GM19025 (cell line): ENCODE results near the gene TRMO.
"Not testable (repeated sequence)": the region's sequence is repeated elsewhere in the genome, so short reads cannot be mapped to it uniquely, and the experiment has no call there.

Experiments
- ATAC-seq: cut with Tn5 transposase; IDR thresholded peaks from one replicate; pipeline ENCODE4 v1.9.1; 2021; ENCODE audit warnings: mild to moderate bottlenecking, low read depth, moderate library complexity; ENCODE audit not compliant: unreplicated experiment

TRMO gene, protein sequence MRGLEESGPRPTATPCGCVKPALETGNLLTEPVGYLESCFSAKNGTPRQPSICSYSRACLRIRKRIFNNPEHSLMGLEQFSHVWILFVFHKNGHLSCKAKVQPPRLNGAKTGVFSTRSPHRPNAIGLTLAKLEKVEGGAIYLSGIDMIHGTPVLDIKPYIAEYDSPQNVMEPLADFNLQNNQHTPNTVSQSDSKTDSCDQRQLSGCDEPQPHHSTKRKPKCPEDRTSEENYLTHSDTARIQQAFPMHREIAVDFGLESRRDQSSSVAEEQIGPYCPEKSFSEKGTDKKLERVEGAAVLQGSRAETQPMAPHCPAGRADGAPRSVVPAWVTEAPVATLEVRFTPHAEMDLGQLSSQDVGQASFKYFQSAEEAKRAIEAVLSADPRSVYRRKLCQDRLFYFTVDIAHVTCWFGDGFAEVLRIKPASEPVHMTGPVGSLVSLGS

DNA sequence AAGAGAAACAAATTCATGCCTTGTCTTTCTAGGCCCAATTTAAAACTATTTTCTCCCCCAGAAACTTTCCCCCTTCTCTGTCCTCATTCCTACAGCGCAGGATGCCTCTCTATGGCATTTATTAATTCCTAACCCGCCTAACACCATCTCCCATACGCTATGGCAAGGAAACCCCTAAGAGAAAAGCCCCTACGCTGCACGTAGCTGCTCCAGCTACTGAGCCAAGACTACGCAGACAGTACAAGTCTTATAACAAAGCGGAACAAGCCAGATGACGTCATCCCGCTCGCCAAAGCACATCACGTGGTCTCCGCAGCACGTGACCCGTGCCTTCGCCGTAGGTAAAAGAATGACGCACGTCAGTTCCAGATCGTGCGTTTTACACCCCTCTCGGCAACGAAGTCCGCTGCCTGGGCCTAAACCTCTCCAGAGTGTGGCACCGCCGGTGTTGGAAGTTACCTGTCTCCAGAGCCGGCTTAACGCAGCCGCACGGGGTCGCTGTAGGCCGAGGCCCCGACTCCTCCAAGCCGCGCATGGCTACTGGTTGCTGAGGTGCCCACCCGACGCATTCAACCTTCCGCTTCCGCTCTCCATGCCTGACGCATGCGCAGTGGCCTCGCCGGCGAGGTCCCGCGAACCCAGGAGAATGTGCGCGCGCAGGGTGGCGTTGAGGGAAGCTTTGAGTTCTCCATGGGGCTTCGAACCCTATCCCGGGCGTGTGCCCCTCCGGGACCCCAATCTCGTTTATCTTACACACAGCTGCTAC is at the start of gene TRMO:
TSS of gene TRMO (minus strand) at position 542 of the 766 bp plus-strand sequence. CDS start at position 535, 7 bp downstream.
- ATAC-seq: peak; percentile 79

DNA sequence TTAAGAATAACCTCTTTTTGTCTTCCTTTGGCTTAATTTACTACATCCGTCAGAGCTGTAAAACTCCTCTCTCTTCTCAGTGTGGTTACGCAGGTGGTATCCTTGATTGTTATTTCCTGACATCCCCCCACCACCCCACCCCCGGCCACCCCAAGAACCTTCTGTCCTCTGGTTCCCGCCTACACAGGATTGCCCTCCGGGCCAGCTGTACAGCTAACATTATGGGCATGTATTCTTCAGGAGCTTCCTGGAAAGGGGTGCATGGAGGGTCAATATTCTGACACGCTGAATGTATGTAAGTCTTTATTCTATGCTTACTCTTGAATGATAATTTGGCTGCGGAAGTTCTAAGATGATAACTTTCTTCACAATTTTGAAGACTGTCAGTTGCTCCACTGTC is 47.9 kb upstream of the TRMO start:
- no peak for ATAC-seq

DNA sequence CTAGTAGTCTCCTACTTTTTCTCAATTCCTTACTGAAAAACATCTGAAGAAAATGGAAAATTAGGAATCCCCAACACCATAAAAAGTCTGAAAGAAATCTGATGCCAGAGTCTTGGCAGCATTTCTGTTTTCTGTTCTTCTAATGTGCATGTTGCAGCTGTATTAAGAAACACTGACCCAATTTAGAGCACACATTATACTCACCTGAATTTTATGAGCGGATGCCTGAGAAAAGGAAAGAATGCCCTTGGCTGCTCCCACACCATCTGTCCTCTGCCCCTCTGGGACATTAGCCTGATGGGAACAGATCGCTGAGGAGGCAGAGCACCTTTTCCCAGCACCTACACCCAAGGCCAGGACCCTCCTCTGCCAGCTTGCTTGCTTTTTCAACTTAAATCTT is 46.7 kb upstream of the TRMO start:
- no peak for ATAC-seq

DNA sequence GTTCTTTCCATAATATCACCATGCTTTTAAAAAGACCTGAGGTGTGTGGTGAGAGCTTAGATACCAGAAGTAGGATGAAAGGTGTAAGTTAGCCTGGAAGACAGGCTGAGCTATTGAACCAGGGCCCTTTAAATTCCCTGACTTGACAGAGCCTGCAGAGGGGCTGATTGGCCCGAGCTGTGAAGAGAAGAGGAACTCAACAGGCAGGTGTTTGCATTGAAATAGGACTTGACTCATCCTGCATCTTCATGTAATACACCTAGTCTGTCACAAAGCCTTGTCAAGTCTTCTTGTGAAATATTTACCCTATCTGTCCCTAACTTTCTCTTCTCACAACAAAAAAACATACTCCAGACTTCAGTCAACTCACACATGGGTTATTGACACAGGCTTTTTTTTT is 44.2 kb upstream of the TRMO start:
- ATAC-seq: no peak

DNA sequence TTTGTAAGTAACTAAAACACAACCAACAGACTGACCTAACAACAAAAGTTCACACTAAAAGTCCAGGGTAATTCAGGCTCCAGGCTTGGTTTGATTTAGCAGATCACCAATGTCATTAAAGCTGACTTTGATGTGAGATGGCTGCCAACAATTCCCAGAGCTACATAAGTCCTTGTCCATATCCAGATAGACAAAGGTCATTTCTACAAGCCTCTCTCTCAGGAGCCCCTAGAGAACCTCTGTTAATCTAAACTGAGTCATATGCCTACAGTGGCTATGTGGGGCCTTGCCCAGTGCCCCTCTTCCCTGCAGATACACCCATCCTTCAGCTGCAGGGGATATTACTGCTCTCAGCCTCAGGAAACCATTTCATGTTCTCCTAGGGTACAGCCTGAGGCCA is 42.6 kb upstream of the TRMO start:
- no peak for ATAC-seq

DNA sequence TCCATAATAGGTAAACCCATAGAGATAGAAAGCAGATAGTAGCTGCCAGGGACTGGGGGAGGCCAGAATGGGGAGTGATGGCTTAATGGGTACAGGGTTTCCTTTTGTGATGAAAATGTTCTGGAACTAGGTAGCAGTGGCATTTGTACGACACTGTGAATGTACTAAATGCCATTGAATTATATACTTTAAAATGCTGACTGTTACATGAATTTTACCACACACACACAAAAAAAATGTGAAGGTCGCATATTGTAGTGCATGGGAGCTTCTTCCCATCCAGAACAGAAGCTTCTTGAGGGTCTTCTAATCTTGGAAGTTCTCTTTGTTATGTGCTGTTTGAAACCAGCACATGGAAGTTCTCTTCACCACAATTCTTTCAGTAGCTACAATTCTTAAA is 40.9 kb upstream of the TRMO start:
- ATAC-seq: no peak

DNA sequence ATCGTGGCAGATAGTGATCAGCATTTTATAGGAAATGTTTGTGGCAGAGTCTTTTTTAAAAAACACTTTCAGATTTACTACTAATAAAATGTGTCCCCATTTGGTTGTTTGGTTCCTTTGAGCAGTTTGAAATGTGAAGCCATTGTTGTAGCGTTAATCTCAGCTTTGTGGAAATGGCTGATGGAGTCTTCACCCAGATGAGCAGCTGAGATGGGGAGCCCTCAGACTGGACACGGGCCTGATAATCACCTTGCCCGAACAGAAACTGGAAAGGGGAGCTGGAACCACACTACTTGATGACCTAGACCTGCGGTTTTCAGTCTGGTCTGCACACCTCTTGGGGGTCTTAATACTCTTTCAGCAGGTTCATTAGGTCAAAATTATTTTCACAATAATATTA is 40.3 kb upstream of the TRMO start:
- ATAC-seq: no peak

DNA sequence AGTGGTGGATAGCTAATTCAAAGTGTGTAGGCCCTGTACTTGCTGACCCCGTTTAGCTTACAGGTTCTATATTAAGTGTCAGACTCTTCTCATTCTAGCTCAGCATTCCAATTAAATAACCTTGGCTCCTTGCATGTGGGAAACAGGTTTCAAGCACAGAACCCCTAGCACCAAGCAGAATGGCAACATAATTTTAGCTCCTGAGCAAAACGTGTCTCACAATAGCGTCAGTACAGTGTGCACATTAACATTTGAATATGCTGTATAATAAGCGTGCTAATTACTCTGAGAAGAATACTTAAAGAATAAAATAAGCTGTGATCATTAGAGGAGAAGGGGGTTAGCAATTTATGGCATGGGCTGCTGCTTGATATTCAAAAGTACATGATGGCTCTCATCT is 39.8 kb upstream of the TRMO start:
- ATAC-seq: no peak

DNA sequence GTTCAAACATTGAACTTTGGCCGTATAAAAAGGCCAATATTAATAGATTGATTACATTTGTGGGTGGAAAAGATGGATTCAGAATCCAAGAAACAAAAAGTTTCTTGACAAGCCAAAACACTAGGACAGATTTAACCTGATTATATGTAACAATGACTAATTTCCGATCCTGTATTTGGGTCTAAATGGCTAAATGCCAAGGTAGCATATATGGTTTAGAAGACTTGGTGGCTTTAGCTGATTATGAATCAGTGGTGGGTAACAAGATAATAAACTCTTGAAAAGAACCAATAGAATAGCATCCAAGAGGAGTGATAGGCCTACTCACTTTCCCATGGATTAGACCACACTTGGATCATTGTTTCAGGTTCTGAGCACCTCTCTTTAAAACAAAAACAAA is 39.1 kb upstream of the TRMO start:
- no peak for ATAC-seq

DNA sequence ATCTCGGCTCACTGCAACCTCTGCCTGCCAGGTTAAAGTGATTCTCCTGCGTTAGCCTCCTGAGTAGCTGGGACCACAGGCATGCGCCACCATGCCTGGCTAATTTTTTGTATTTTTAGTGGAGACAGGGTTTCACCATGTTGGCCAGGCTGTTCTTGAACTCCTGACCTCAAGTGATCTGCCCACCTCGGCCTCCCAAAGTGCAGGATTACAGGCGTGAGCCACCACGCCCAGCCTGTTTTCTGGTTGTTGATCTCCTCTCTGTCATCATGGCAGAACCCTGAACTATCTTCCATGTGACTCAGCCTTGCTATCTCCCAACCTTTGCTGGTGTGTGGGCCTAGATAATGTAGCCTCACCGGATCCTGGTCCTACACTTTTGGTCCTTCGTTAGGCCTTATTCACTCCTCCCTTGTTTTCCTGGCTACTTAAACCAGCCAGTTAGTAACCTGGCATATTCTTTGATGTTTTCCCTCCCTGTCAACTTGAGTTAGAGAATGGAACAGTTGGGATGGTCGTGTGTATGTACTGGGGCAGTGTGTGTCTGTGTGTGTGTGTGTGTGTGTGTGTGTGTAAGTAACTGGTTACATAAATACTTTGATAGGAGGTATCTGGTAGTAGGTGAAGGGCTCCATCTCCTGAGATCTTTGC is 38.5 kb upstream of the TRMO start:
- ATAC-seq: not testable (repeated sequence)

DNA sequence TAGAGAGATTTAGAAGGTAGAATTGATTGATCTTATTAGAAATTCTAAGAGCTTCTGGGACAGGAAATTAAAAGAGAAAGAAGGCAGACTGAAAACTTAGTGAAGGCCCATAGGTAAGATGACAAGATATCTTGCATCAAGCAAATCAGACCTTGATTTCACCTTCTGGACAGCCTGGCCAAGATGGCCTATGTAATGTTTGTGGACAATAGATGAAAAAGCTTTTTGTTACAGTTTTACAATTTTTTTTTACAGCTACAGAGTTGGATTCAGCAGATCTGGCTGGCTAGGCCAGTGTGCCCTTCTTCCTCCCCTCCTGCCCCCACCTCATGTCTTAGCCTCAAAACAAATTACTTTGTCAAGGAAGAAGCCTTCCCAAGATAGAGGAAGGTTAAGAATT is 37.3 kb upstream of the TRMO start:
- ATAC-seq: no peak

DNA sequence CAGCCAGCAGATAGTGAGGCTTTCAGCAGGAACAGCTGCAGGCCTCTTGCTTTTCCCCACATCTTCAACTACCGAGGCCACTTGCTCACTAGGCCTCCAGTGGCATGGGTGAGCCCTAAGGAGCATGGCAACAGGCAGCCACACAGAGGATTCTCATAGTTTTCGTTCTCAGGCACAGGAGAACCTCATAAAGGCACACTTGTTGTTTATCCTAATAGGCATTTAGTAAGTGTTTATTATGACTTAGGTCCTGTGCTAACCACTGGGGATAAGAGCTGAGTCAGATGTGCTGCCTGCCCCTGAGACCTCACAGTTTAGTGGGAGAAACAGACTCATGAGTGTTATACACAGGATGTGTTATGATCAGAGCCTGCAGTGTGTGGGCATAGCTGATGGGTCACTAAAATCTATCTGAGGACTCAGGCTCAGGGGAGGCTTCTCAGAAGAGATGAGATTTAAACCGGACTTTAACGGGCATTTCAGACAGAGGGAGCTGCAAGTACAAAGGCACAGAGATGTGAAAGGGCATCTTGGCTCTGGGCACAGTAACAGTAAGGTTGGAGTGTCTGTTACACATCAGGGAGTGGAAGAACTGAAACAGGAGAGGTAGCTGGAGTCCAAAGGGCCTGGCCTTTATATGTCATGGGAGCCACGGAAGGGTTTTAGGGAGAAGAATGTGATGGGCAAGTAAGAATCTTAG is 36.7 kb upstream of the TRMO start:
- no peak for ATAC-seq

DNA sequence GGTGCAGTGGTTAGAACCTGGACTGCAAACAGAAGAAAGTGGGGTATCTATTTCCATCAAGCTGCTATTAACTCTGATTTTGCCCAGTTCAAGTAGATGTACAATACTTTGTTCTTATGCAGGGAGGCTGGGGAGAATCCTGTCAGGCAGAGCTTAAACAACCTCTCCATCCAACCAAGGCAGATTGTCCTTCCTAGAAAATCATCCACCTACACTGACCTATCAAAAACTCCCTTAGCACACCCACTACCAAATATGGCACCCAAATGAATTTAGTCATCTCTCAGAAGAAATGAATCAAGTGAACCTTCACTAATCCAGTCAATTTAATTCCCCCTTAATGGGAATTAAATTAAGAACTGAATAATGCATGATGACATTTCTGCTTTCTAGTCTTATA is 34.0 kb upstream of the TRMO start:
- ATAC-seq: no peak

DNA sequence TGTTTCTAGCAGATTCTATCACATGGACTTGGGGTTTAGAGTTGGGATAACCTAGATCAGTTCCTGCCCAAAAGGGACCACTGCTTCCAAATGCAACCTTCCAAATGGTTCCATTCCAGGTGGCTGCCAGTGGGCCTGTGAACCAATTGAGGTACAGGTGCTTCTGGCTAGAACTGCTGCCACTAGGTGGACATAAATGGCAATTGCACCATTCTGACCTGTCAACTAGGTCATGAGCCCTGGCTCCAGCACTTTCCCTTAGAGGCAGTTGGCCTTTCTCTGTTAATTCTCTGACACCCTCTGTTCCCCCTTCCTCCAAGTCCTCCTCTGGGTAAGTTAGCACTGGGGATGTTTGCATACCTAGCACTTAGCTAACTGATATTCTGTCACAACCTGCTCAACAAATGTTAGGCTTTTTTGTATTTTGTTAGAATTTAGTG is 32.3 kb upstream of the TRMO start:
- peak; percentile 74 for ATAC-seq

DNA sequence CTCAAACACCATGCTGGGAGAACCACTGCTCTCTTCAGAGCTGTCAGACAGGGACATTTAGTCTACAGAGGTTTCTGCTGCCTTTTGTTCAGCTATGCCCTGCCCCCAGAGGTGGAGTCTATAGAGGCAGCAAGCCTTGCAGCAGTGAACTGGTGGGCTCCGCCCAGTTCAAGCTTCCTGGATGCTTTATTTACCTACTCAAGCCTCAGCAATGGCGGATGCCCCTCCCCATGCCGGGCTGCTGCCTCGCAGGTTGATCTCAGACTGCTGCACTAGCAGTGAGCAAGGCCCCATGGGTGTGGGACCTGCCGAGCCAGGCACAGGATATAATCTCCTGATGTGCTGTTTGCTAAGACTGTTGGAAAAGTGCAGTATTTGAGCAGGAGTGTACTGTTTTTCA is 28.6 kb upstream of the TRMO start:
- not testable (repeated sequence) for ATAC-seq

DNA sequence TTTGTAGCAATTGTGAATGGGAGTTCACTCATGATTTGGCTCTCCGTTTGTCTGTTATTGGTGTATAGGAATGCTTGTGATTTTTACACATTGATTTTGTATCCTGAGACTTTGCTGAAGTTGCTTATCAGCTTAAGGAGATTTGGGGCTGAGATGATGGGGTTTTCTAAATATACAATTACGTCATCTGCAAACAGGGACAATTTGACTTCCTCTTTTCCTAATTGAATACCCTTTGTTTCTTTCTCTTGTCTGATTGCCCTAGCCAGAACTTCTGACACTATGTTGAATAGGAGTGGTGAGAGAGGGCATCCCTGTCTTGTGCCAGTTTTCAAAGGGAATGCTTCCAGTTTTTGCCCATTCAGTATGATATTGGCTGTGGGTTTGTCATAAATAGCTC is 24.8 kb upstream of the TRMO start:
- not testable (repeated sequence) for ATAC-seq

DNA sequence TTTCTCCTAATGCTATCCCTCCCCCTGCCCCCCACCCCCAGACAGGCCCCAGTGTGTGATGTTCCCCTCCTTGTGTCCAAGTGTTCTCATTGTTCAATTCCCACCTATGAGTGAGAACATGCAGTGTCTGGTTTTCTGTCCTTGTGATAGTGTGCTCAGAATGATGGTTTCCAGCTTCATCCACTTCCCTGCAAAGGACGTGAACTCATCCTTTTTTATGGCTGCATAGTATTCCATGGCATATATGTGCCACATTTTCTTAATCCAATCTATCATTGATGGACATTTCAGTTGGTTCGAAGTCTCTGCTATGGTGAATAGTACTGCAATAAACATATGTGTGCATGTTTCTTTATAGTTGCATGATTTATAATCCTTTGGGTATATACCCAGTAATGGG is 23.2 kb upstream of the TRMO start:
- not testable (repeated sequence) for ATAC-seq

DNA sequence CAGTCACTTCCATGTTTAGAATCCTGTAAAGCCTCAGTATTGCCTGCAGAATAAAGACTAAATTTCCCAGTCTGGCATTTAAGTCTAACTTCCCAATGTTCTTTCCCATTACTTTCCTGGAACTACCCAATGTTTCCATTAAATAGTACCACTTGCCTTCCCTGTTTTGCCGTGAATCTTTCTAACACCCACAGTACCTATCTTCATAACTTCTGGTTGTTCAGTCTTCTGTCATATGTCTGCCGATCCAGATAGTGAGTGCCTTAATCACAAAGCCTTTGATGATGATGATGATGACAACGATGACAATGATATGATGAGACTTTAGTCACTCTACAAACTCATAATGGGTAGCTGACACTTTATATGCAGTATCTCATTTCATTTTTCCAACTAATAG is 22.3 kb upstream of the TRMO start:
- ATAC-seq: no peak

DNA sequence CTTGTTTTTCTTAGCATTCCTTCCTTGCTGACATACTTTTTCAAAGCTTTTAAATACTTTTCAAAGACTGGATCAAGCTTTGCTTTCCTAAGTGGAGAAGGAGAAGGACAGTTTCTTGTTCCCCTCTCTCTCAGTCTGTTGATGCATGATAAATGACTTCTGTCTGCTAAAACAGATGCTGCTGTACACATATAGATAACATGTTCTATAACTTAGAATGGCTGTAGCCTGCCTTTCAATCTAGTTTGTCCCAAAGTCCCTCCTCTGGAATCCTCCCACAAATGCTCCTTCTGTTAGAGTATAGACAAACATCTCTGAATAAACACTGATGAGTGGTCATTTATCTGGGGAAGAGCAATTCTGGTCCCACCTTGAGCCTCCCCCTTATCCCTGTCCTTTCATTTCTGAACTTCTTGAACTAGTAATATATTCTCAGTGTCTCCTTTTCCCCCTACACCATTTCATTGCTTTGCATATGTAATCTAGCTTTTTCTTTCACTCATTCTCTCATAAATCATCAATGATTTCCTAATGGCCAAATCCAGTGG is 21.1 kb upstream of the TRMO start:
- no peak for ATAC-seq

DNA sequence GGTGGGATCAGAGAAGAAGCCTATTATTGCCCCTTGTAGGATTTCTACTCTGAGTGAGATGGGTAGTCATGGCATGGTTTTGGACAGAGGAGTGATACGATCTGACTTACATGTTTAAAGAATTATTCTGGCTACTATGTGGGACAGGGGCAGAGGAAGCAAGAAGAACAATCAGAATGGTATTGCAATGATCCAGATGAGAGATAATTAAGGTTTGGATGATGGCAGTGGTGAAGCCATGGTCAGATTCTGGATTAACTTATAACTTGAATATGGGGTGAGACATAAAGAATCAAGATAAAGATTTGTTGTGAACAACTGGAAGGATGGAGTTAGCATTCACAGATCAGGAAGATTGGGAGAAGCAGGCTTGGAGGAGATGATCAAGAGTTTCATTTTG is 19.0 kb upstream of the TRMO start:
- no peak for ATAC-seq
